ENCODE results near the gene ADAMTS3. TPM values are rescaled to one million over a fixed set of nuclear protein-coding genes. Genes with fewer than 3 reads are reported as not detected.

Gene ADAMTS3
- total and polyA plus RNA-seq, 2 donors (not counting 1 experiment from before 2014, with no cell fraction given): not detected

DNA sequence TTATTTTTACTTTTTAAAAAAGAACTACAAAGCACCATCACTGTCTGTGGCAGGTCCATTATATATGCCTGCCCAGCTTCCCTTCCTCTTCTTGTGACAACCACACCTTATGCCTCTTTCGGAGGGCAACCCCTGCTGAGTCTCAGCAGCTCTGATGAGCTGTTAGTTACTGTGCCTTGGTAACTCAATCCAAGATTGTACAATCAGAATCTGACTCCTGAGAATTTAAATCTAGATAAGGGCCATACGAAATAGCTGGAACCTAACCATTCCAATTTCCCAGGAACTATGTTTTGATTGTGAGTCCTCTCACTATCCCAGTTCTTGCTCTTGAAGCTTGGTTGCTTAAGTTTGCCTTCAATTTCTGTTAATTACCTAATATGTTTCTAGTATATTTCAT lies 61.9 kb downstream of the ADAMTS3 start:
- H3K27ac Mint-ChIP-seq: no peak overlapping the region
- no peaks in the 10 kb centered on the region for H3K79me2 ChIP-seq (ENCODE audit: control insufficient read depth, insufficient read depth, low read length)
- TF ChIP-seq, protein P1, sequence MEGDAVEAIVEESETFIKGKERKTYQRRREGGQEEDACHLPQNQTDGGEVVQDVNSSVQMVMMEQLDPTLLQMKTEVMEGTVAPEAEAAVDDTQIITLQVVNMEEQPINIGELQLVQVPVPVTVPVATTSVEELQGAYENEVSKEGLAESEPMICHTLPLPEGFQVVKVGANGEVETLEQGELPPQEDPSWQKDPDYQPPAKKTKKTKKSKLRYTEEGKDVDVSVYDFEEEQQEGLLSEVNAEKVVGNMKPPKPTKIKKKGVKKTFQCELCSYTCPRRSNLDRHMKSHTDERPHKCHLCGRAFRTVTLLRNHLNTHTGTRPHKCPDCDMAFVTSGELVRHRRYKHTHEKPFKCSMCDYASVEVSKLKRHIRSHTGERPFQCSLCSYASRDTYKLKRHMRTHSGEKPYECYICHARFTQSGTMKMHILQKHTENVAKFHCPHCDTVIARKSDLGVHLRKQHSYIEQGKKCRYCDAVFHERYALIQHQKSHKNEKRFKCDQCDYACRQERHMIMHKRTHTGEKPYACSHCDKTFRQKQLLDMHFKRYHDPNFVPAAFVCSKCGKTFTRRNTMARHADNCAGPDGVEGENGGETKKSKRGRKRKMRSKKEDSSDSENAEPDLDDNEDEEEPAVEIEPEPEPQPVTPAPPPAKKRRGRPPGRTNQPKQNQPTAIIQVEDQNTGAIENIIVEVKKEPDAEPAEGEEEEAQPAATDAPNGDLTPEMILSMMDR (IDR thresholded peaks at IDR 0.05): no peak
- TF ChIP-seq EZH2 (IDR thresholded peaks at IDR 0.05; ENCODE audit: borderline replicate concordance, insufficient read depth, low read depth, low read length, poor library complexity, severe bottlenecking): no peak
- WGBS (ENCODE audit: insufficient coverage): no CpG with 5 or more reads among the region's 2 CpGs
- ATAC-seq (ENCODE audit: low read depth) (no peak), DNase-seq (no peak)
- intact Hi-C loops (cut with micrococcal nuclease): no loop called here
- H3K27me3 Mint-ChIP-seq: peaks cover 3% of the 10 kb centered on the region
- H2AFZ ChIP-seq (ENCODE audit: insufficient read depth, low read depth, low read length, poor library complexity, severe bottlenecking): no peak overlapping the region
- H3K36me3 ChIP-seq (replicated peaks in 1 of 2; ENCODE audit: control extremely low read depth in 1 of 2, control insufficient read depth in 1 of 2, extremely low read depth in 1 of 2, insufficient read depth in 2 of 2, low read length in 1 of 2): no peaks in the 10 kb centered on the region
- H3K27ac ChIP-seq (ENCODE audit: low read length in 2 of 2): no peak overlapping the region
- no peak overlapping the region for H3K4me2 ChIP-seq (replicated peaks; ENCODE audit: low read depth, low read length, poor library complexity, severe bottlenecking)
- no peak overlapping the region for H3K4me3 ChIP-seq (ENCODE audit: control extremely low read depth in 1 of 5, extremely low read depth in 1 of 5, insufficient read depth in 1 of 5, low read depth in 2 of 5, low read length in 4 of 5)
- H3K27me3 ChIP-seq (replicated peaks in 1 of 4; ENCODE audit: control extremely low read depth in 1 of 4, control insufficient read depth in 3 of 4, insufficient read depth in 4 of 4, low read length in 3 of 4): no peaks in the 10 kb centered on the region
- CTCF ChIA-PET: no interaction called here
- no peak overlapping the region for H3K4me3 Mint-ChIP-seq
- no peaks in the 10 kb centered on the region for H4K20me1 ChIP-seq (ENCODE audit: control insufficient read depth, insufficient read depth, low read length, poor library complexity, severe bottlenecking)
- H3K4me1 Mint-ChIP-seq: no peaks in the 10 kb centered on the region
- H3K9ac ChIP-seq (ENCODE audit: low read length): no peak overlapping the region
- H3K9me3 Mint-ChIP-seq (ENCODE audit: insufficient read depth): peaks cover 3% of the 10 kb centered on the region
- POLR2A ChIA-PET: no interaction called here
- peaks cover 0 to 5% (median 0%) of the 10 kb centered on the region in 3 donors for H3K9me3 ChIP-seq (ENCODE audit: control extremely low read depth in 1 of 3, control insufficient read depth in 2 of 3, insufficient read depth in 1 of 3, low read length in 2 of 3)
- no peaks in the 10 kb centered on the region for H3K4me1 ChIP-seq (ENCODE audit: control insufficient read depth in 2 of 2, insufficient read depth in 2 of 2, low read length in 2 of 2)

DNA sequence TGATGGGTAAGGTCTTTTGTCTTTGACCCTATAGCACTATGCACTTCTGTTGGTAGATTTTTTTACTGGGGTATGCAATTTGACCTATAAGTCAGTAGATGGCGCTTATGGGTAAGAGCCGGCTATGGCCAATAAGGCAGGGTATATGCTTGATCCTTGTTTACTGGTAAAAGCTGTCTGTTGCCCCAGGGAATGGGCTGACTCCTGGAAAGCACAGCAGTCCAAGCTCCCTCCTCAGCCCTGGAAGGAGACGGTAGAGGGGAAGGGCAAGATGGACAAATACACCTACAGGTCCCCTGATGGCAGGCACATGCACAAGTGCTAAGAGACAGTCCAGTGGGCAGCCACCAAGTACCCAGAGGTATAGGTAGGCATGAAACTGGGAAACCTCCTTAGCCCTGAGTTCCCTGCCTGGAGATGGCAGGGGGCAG lies 63.7 kb downstream of the ADAMTS3 start:
- Histone ChIP-seq H3K79me2 (ENCODE audit: control insufficient read depth, insufficient read depth, low read length) (no peaks in the 10 kb centered on the region), H4K20me1 (ENCODE audit: control insufficient read depth, insufficient read depth, low read length, poor library complexity, severe bottlenecking) (no peaks in the 10 kb centered on the region), H3K9me3 (ENCODE audit: control extremely low read depth in 1 of 3, control insufficient read depth in 2 of 3, insufficient read depth in 1 of 3, low read length in 2 of 3) (peaks cover 0 to 5% (median 0%) of the 10 kb centered on the region in 3 donors), H3K27me3 (replicated peaks in 1 of 4; ENCODE audit: control extremely low read depth in 1 of 4, control insufficient read depth in 3 of 4, insufficient read depth in 4 of 4, low read length in 3 of 4) (no peaks in the 10 kb centered on the region), H2AFZ (ENCODE audit: insufficient read depth, low read depth, low read length, poor library complexity, severe bottlenecking) (no peak overlapping the region), H3K4me2 (replicated peaks; ENCODE audit: low read depth, low read length, poor library complexity, severe bottlenecking) (no peak overlapping the region), H3K36me3 (replicated peaks in 1 of 2; ENCODE audit: control extremely low read depth in 1 of 2, control insufficient read depth in 1 of 2, extremely low read depth in 1 of 2, insufficient read depth in 2 of 2, low read length in 1 of 2) (no peaks in the 10 kb centered on the region), H3K4me1 (ENCODE audit: control insufficient read depth in 2 of 2, insufficient read depth in 2 of 2, low read length in 2 of 2) (no peaks in the 10 kb centered on the region), H3K27ac (ENCODE audit: low read length in 2 of 2) (no peak overlapping the region), H3K9ac (ENCODE audit: low read length) (no peak overlapping the region), H3K4me3 (ENCODE audit: control extremely low read depth in 1 of 5, extremely low read depth in 1 of 5, insufficient read depth in 1 of 5, low read depth in 2 of 5, low read length in 4 of 5) (no peak overlapping the region)
- ChIA-PET POLR2A (no interaction called here), CTCF (no interaction called here)
- H3K27ac Mint-ChIP-seq: no peak overlapping the region
- H3K27me3 Mint-ChIP-seq: peaks cover 3% of the 10 kb centered on the region
- ATAC-seq (ENCODE audit: low read depth) (no peak), DNase-seq (no peak)
- intact Hi-C loops (cut with micrococcal nuclease): no loop called here
- H3K4me3 Mint-ChIP-seq: no peak overlapping the region
- no peaks in the 10 kb centered on the region for H3K9me3 Mint-ChIP-seq (ENCODE audit: insufficient read depth)
- H3K4me1 Mint-ChIP-seq: no peaks in the 10 kb centered on the region
- TF ChIP-seq, protein P1 (IDR thresholded peaks at IDR 0.05): peak; percentile 29
- TF ChIP-seq EZH2 (IDR thresholded peaks at IDR 0.05; ENCODE audit: borderline replicate concordance, insufficient read depth, low read depth, low read length, poor library complexity, severe bottlenecking): no peak
- WGBS (ENCODE audit: insufficient coverage): 13% methylated on average over 3 of the region's 3 CpGs
